NCI-H1092 (cell line): ENCODE results near the gene PRPSAP1.

Source experiments
- DNase-seq: peaks from one replicate; lab custom pipeline; 2025; lab: John Stamatoyannopoulos, UW

The PRPSAP1 gene

GRCh38 chr17:76265624-76266243 is 88.0 kb downstream of the PRPSAP1 start:
- no peak for DNase-seq

DNA sequence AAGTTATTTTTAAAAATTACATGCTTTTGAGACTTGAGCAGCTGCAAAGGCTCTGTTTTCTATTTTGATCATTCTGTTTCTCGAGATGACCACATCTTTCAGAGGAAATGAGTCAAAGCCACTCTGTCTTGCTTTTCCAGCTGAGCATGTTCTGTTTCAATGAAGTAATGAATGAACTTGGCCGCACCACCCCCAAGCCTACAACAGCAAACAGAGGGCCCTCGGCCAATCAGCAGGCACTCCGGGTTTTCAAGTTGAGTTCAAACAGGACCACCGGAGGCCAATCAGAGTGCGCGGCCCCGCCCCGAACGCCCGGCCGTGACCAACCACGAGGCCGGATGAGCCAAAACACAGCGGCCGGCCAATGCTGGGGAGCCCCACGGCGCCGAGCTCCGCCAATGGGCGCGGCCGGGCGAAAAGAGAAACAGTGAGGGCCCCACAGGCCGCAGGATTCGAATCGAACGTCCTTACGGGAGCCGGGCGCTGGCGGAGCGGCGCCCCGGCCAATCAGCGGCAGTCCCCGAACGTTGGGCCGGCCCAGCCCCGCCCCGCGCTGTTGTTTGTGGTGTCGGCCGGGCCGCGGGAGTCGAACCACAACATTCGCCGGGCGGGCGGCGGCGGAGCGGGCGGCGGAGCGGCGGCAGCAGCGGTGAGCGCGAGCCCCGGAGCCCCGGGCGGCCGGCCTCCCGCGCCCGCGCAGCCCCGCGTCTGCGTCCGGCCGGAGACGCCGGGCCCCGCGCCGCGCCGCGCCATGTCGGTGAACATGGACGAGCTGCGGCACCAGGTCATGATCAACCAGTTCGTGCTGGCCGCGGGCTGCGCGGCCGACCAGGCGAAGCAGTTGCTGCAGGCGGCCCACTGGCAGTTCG is 88.7 kb downstream of the PRPSAP1 start, which contains the start of gene UBALD2:
TSS of gene UBALD2 (plus strand) at position 594 of the 869 bp plus-strand sequence. CDS start at position 752, 158 bp downstream.
- DNase-seq, result peak; percentile 96

DNA sequence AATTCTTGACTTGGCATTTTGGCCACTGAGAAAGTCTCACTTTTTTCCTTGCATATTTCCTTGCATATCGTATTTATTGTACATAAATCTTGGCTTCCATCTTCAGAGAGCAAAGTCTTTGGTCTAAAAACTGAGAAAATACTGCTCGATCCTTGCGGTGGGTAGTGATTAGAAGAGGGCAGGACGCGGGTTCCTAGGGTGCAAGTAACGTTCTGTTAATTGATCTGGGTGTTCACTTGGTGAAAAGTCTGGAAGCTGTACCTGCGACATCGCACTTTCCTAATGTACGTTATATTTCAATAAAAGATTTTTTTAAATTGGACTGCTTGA is 89.3 kb downstream of the PRPSAP1 start:
- DNase-seq, result no peak

DNA sequence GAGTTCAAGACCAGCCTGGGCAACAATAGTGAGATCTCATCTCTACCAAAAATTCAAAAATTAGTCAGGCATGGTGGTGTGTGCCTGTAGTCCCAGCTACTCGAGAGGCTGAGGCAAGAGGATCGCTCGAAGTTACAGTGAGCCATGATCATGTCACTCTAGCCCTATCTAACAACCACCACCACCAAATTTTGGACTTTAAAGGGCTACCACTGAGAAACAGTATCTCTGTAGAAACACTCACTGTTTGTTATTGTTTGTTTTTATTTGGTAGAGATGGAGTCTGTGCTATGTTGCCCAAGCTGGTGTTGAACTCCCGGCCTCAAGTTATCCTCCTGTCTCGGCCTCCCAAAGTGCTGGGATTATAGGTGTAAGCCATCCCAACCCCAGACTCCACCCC is 89.8 kb downstream of the PRPSAP1 start:
- DNase-seq, result no peak

GRCh38 chr17:76262732-76263344 is 90.9 kb downstream of the PRPSAP1 start:
- no peak for DNase-seq

DNA sequence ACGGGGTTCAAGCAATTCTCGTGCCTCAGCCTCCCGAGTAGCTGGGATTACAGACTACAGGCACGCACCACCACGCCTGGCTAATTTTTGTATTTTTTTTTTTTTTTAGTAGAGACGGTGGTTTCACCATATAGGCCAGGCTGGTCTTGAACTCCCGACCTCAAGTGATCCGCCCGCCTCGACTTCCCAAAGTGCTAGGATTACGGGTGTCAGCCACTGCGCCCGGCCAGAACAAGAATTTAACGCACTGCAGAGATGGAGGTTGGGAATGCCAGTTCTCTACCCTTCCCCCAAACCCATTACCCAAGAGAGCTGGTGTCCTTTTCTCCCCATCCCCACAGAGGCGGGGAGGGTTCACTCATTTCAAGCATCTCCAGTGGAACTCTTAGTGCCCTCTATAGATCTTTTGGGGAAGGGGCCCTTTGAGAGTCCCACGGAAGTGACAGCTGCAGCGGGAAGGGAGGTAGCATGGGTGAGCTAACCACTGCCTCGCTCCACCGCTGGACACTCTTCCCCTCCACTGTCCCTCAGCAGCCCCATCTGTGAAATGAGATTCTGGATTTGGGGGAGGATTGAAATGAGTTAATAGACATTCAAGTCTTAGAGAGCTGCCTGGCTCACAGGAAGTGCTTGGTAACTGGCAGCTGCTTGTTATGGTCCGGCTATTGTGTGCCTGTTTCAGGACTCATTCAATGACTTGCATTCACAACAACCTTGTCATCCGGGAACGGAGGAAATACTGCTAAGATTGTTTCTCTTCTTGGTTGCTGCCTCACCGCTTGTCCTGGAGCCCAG is 92.1 kb downstream of the PRPSAP1 start:
- DNase-seq, result no peak

GRCh38 chr17:76260669-76261068 is 93.0 kb downstream of the PRPSAP1 start:
- no peak for DNase-seq

GRCh38 chr17:76260220-76260619 is 93.5 kb downstream of the PRPSAP1 start:
- no peak for DNase-seq
